WTC11 (cell line): ENCODE data around the gene ZNF821. TPM values are rescaled to one million over a fixed set of nuclear protein-coding genes. Genes with fewer than 3 reads are reported as not detected.

Source experiments
- ATAC-seq: fragments of 200-7000 bp; cut with Tn5 transposase; 2 replicates; pipeline ENCODE4 v1.10.0; 2021; ENCODE audit warnings: mild to moderate bottlenecking, moderate library complexity
- CTCF ChIA-PET: fragments of 300-600 bp; sonication (Branson Sonifier 250); formaldehyde crosslinking; loops from one replicate; lab custom pipeline; 2021; ENCODE audit warnings: antibody characterized with exemption; lab: Charles Lee
- POLR2A ChIA-PET: fragments of 350-600 bp; sonication (Branson Sonifier 250); formaldehyde crosslinking; loops from one replicate; lab custom pipeline; 2021; ENCODE audit warnings: antibody characterized with exemption; lab: Charles Lee
- DNase-seq: peaks from one replicate; pipeline ENCODE4 v3.0.0; 2021; ENCODE audit warnings: low spot score
- H3K27ac Mint-ChIP-seq: 2 replicates; pipeline ENCODE4 v1.8.0; 2021; ENCODE audit warnings: mixed read lengths
- H3K27me3 Mint-ChIP-seq: 2 replicates; pipeline ENCODE4 v1.8.0; 2021; ENCODE audit warnings: low read depth, mild to moderate bottlenecking, moderate library complexity, mixed read lengths
- H3K36me3 Mint-ChIP-seq: 2 replicates; pipeline ENCODE4 v1.8.0; 2021; ENCODE audit warnings: mixed read lengths
- H3K4me1 Mint-ChIP-seq: 2 replicates; pipeline ENCODE4 v1.8.0; 2022; ENCODE audit warnings: mixed read lengths
- H3K4me3 Mint-ChIP-seq: 2 replicates; pipeline ENCODE4 v1.8.0; 2021; ENCODE audit warnings: mild to moderate bottlenecking, moderate library complexity, mixed read lengths
- H3K9me3 Mint-ChIP-seq: 2 replicates; pipeline ENCODE4 v1.8.0; 2021; ENCODE audit warnings: mixed read lengths
- CREB1 ChIP-seq: sonication (generic); formaldehyde crosslinking; IDR thresholded peaks from 2 replicates; pipeline ENCODE4 v1.8.0; 2023; ENCODE audit warnings: mild to moderate bottlenecking, missing genetic modification reagents
- ETV6 ChIP-seq: sonication (generic); formaldehyde crosslinking; IDR thresholded peaks from 2 replicates; pipeline ENCODE4 v1.8.1; 2022; ENCODE audit warnings: mild to moderate bottlenecking, missing genetic modification reagents
- HMGA2 ChIP-seq: fragments of 250-450 bp; sonication (Bioruptor Pico); IDR thresholded peaks from 2 replicates; pipeline ENCODE4 v1.4.0; 2021; ENCODE audit warnings: mild to moderate bottlenecking, moderate library complexity
- SMAD3 ChIP-seq: sonication (generic); formaldehyde crosslinking; IDR thresholded peaks from 2 replicates; pipeline ENCODE4 v1.8.0; 2022; ENCODE audit warnings: missing genetic modification reagents, mild to moderate bottlenecking, borderline replicate concordance
- SOX15 ChIP-seq: fragments of 250-450 bp; sonication (Bioruptor Pico); IDR thresholded peaks from 2 replicates; pipeline ENCODE4 v1.9.0; 2021; ENCODE audit warnings: mild to moderate bottlenecking
- SP1 ChIP-seq: sonication (generic); formaldehyde crosslinking; conservative IDR thresholded peaks from 2 replicates; pipeline ENCODE4 v1.8.1; 2022; ENCODE audit warnings: missing genetic modification reagents
- ZNF121 ChIP-seq: sonication (generic); formaldehyde crosslinking; IDR thresholded peaks from 2 replicates; pipeline ENCODE4 v1.8.0; 2023; ENCODE audit warnings: missing genetic modification reagents
- ZNF317 ChIP-seq: sonication (generic); formaldehyde crosslinking; IDR thresholded peaks from 2 replicates; pipeline ENCODE4 v1.8.1; 2023; ENCODE audit warnings: low read depth, mild to moderate bottlenecking, moderate library complexity, missing genetic modification reagents, borderline replicate concordance
- ZNF423 ChIP-seq: fragments of 250-450 bp; sonication (Bioruptor Pico); IDR thresholded peaks from 2 replicates; pipeline ENCODE4 v2.1.2; 2022; ENCODE audit warnings: mild to moderate bottlenecking, moderate library complexity
- ZNF671 ChIP-seq: fragments of 250-450 bp; sonication (Bioruptor Pico); IDR thresholded peaks from 2 replicates; pipeline ENCODE4 v1.8.0; 2021; ENCODE audit warnings: mild to moderate bottlenecking
- total RNA-seq: library from RNA; stranded (reverse); gene quantifications from 3 replicates; pipeline ENCODE4 v1.2.3, GENCODE V29; 2021
- TF ChIP-seq, protein P1 (sequence below): sonication (generic); formaldehyde crosslinking; IDR thresholded peaks from 2 replicates; pipeline ENCODE4 v1.8.1; 2023; ENCODE audit warnings: mild to moderate bottlenecking, missing genetic modification reagents, moderate library complexity
- TF ChIP-seq, protein P2 (sequence below): fragments of 250-450 bp; sonication (Bioruptor Pico); IDR thresholded peaks from 2 replicates; pipeline ENCODE4 v1.9.0; 2021; ENCODE audit warnings: moderate library complexity, mild to moderate bottlenecking, inconsistent platforms, borderline replicate concordance
- TF ChIP-seq, protein P3 (sequence below): sonication (generic); formaldehyde crosslinking; IDR thresholded peaks from 2 replicates; pipeline ENCODE4 v1.8.0; 2022; ENCODE audit warnings: missing genetic modification reagents
- TF ChIP-seq, protein P4 (sequence below): fragments of 250-450 bp; sonication (Bioruptor Pico); conservative IDR thresholded peaks from 2 replicates; pipeline ENCODE4 v1.9.0; 2021; ENCODE audit warnings: mild to moderate bottlenecking
- TF ChIP-seq, protein P5 (sequence below): sonication (generic); formaldehyde crosslinking; IDR thresholded peaks from 2 replicates; pipeline ENCODE4 v1.8.1; 2023; ENCODE audit warnings: mild to moderate bottlenecking, moderate library complexity, missing genetic modification reagents

The ZNF821 gene
- total RNA-seq, 1 experiment from 2014 or later = 16.2 TPM

DNA sequence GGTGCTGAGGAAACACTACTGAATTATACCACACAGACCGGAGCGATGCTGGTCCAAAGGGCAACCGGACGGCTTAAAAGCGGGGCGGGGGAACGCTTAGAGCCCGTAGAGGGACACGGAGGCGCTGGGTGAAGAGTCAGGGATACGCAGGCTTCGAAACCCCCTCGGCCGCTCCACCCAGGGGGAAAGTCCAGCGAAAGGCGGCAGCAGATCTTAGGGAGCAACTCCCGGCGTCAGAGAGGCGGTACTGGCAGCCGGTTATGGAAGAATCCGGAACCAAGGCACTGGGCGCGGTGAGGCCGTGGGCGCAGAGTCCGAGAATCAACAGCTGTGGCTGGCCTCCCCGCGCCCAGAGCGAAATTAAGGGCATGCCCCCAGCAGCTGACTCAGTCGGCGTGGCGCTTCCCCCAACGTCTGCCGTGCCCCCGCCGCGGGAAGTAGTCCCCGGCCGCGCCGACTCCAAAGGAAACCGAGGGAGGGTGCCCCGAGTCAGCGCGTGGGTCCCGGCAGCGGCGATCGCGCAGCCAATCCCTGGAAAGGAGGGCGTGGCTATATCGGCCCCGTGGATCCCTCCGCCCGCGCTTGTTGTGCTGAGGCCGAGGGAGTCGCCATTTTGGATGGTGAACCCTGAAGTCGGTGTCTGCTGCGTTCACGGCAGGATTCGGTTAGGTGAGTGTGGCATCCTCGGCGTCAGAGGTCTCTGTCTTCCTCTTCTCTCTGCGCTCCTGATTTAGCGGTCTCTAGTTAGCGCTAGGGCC lies 11.1 kb upstream of the ZNF821 start, which contains the start of gene IST1 (continued):
- TF ChIP-seq, protein P1, sequence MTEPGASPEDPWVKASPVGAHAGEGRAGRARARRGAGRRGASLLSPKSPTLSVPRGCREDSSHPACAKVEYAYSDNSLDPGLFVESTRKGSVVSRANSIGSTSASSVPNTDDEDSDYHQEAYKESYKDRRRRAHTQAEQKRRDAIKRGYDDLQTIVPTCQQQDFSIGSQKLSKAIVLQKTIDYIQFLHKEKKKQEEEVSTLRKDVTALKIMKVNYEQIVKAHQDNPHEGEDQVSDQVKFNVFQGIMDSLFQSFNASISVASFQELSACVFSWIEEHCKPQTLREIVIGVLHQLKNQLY (CRISPR knock-in tag) = no peak
- no peak for TF ChIP-seq ZNF121 (CRISPR knock-in tag)

DNA sequence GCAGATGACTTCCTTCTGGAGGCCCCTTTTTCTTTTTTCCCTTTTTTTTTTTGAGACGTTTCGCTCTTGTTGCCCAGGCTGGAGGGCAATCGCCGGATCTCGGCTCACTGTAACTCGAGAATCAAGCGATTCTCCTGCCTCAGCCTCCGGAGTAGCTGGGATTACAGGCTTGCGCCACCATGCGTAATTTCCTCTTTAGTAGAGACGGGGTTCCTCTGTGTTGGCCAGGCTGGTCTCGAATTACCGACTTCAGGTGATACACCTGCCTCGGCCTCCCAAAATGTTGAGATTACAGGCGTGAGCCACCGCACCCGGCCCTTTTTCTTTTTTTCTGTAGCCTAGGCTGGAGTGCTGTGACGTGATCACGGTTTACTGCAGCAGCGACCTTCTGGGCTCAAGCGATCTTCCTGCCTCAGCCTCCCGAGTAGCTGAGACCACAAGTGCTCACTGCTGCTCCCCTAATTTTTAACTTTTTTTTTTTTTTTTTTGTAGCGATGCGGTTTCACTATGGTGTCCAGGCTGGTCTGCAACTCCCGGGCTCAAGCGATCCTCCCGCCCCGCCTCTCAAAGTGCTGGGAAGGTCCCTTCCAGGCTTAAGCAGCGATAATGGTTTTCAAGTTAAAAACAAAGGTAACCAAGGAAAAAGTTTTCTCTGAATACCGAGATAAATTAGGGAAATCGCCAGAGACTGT lies 10.4 kb upstream of the ZNF821 start:
- peak; percentile 49 for ATAC-seq
- Mint-ChIP-seq H3K27me3 (no peaks in the 10 kb centered on the region), H3K4me1 (peaks cover 22% of the 10 kb centered on the region), H3K9me3 (no peaks in the 10 kb centered on the region), H3K27ac (peak overlapping the region; percentile 97), H3K4me3 (peak overlapping the region; percentile 98), H3K36me3 (peaks cover 8% of the 10 kb centered on the region; the same call in 1 of the 2 replicates)
- CTCF ChIA-PET = interaction anchor here (0.7 to 3.6 kb wide), 3 partner anchors 10 to 67 kb away, joined by 4 to 27 read pairs (median 11); partner anchors contain the start of gene ZNF821
- peak; percentile 64 for DNase-seq
- TF ChIP-seq HMGA2 (CRISPR knock-in tag) (no peak), ETV6 (CRISPR knock-in tag) (no peak; the same call in 1 of the 2 replicates), ZNF317 (no peak), SP1 (0 out of 2 replicates have a peak, but pooled peaks have one; percentile 47), ZNF671 (CRISPR knock-in tag) (no peak), CREB1 (CRISPR knock-in tag) (no peak), ZNF423 (no peak), SMAD3 (CRISPR knock-in tag) (no peak), SOX15 (CRISPR knock-in tag) (no peak)
- TF ChIP-seq, protein P2, sequence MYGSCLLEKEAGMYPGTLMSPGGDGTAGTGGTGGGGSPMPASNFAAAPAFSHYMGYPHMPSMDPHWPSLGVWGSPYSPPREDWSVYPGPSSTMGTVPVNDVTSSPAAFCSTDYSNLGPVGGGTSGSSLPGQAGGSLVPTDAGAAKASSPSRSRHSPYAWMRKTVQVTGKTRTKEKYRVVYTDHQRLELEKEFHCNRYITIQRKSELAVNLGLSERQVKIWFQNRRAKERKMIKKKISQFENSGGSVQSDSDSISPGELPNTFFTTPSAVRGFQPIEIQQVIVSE = no peak
- TF ChIP-seq, protein P3, sequence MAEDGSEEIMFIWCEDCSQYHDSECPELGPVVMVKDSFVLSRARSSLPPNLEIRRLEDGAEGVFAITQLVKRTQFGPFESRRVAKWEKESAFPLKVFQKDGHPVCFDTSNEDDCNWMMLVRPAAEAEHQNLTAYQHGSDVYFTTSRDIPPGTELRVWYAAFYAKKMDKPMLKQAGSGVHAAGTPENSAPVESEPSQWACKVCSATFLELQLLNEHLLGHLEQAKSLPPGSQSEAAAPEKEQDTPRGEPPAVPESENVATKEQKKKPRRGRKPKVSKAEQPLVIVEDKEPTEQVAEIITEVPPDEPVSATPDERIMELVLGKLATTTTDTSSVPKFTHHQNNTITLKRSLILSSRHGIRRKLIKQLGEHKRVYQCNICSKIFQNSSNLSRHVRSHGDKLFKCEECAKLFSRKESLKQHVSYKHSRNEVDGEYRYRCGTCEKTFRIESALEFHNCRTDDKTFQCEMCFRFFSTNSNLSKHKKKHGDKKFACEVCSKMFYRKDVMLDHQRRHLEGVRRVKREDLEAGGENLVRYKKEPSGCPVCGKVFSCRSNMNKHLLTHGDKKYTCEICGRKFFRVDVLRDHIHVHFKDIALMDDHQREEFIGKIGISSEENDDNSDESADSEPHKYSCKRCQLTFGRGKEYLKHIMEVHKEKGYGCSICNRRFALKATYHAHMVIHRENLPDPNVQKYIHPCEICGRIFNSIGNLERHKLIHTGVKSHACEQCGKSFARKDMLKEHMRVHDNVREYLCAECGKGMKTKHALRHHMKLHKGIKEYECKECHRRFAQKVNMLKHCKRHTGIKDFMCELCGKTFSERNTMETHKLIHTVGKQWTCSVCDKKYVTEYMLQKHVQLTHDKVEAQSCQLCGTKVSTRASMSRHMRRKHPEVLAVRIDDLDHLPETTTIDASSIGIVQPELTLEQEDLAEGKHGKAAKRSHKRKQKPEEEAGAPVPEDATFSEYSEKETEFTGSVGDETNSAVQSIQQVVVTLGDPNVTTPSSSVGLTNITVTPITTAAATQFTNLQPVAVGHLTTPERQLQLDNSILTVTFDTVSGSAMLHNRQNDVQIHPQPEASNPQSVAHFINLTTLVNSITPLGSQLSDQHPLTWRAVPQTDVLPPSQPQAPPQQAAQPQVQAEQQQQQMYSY (CRISPR knock-in tag) = no peak
- TF ChIP-seq, protein P4, sequence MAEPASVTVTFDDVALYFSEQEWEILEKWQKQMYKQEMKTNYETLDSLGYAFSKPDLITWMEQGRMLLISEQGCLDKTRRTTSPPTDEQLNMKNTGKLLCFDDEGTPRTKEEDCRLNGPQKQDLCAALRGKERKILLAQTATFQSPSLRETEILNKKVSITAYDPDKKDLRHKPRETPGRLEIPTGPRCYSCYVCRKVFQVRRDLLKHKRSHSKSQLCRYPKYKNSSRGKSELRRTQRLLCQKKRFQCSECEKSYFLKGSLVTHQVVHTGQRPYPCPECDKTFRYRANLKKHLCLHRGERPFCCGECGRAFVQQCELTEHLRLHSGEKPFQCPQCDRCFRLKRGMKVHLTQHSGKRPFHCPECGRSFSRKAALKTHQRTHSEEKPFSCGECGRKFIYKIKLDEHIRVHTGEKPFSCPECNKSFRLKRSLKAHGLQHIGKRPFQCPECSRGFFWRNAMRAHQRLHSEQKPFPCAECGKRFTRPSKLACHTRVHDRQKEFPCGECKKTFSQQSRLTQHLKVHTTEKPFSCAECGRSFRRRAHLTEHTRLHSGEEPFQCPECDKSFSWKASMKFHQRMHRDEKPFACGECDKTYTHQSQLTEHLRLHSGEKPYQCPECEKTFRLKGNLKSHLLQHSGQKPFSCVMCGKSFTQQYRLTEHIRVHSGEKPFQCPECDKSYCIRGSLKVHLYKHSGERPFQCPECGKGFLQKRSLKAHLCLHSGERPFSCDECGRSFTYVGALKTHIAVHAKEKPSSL (CRISPR knock-in tag) = no peak
- TF ChIP-seq, protein P1 (CRISPR knock-in tag) = no peak
- TF ChIP-seq, protein P5, sequence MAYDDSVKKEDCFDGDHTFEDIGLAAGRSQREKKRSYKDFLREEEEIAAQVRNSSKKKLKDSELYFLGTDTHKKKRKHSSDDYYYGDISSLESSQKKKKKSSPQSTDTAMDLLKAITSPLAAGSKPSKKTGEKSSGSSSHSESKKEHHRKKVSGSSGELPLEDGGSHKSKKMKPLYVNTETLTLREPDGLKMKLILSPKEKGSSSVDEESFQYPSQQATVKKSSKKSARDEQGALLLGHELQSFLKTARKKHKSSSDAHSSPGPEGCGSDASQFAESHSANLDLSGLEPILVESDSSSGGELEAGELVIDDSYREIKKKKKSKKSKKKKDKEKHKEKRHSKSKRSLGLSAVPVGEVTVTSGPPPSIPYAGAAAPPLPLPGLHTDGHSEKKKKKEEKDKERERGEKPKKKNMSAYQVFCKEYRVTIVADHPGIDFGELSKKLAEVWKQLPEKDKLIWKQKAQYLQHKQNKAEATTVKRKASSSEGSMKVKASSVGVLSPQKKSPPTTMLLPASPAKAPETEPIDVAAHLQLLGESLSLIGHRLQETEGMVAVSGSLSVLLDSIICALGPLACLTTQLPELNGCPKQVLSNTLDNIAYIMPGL = peak; percentile 3; the same call in 1 of the 2 replicates
- POLR2A ChIA-PET = interaction anchor here (0.6 to 2.4 kb wide), 5 partner anchors 11 to 234 kb away, joined by 3 to 17 read pairs (median 5); partner anchors contain the start of genes AP1G1, DHX38, TXNL4B and ZNF821
